IMR-90 (cell line): ENCODE data around the gene RUNX1. TPM values are rescaled to one million over a fixed set of nuclear protein-coding genes. Genes with fewer than 3 reads are reported as not detected.

Experiments used
- ATAC-seq: fragments of 200-7000 bp; cut with Tn5 transposase; 2 replicates; pipeline ENCODE4 v1.9.1; 2020; ENCODE audit warnings: low read depth, mild to moderate bottlenecking, moderate library complexity
- BruUV-seq: library from RNA; stranded (reverse); fragments of 400-500 nt; replicated peaks from 2 replicates; lab custom pipeline; 2021; lab: Mats Ljungman, UMichigan
- CTCF ChIA-PET: fragments of 300-600 bp; formaldehyde crosslinking; extraction: SDS; loops from one replicate; lab custom pipeline; 2021; ENCODE audit warnings: antibody characterized with exemption; lab: Yijun Ruan, JAX
- POLR2A ChIA-PET: fragments of 300-600 bp; sonication (Branson Sonifier 250); formaldehyde crosslinking; loops from one replicate; lab custom pipeline; 2022; ENCODE audit warnings: antibody characterized with exemption; ENCODE audit not compliant: unreplicated experiment; lab: Charles Lee
- DNase-seq: peaks from one replicate; pipeline ENCODE4 v3.0.0; 2013
- H2AFZ ChIP-seq: replicated peaks from 2 replicates; pipeline ENCODE3; 2013; ENCODE audit warnings: low read length, mild to moderate bottlenecking; ENCODE audit not compliant: poor library complexity
- H2AK5ac ChIP-seq: 2 replicates; pipeline ENCODE4 v1.6.1; 2013; ENCODE audit warnings: low read depth, low read length, inconsistent platforms
- H2AK9ac ChIP-seq: replicated peaks from 2 replicates; pipeline ENCODE3; 2013; ENCODE audit warnings: mild to moderate bottlenecking, low read depth, low read length, moderate library complexity; ENCODE audit not compliant: poor library complexity
- H2BK120ac ChIP-seq: 2 replicates; pipeline ENCODE4 v1.6.1; 2013; ENCODE audit warnings: low read depth, low read length, inconsistent platforms
- H2BK15ac ChIP-seq: 3 replicates; pipeline ENCODE4 v1.6.1; 2013; ENCODE audit warnings: low read depth, low read length, inconsistent platforms
- H2BK20ac ChIP-seq: 2 replicates; pipeline ENCODE4 v1.6.1; 2013; ENCODE audit warnings: low read depth, mild to moderate bottlenecking, inconsistent platforms, low read length, moderate library complexity
- H2BK5ac ChIP-seq: 2 replicates; pipeline ENCODE4 v1.6.1; 2013; ENCODE audit warnings: mild to moderate bottlenecking, low read depth, low read length, inconsistent platforms; ENCODE audit not compliant: poor library complexity, severe bottlenecking
- H3K14ac ChIP-seq: replicated peaks from 2 replicates; pipeline ENCODE4 v1.6.1; 2013; ENCODE audit warnings: low read depth, low read length, inconsistent platforms
- H3K18ac ChIP-seq: 2 replicates; pipeline ENCODE4 v1.6.1; 2013; ENCODE audit warnings: low read depth, low read length, control low read depth
- H3K23ac ChIP-seq: 2 replicates; pipeline ENCODE4 v1.6.1; 2013; ENCODE audit warnings: low read depth, low read length, inconsistent platforms
- H3K27ac ChIP-seq: 2 replicates; pipeline ENCODE4 v1.5.1; 2013; ENCODE audit warnings: mild to moderate bottlenecking, control low read depth, low read length; ENCODE audit not compliant: insufficient read depth
- H3K27me3 ChIP-seq: 2 replicates; pipeline ENCODE4 v1.6.1; 2013; ENCODE audit warnings: low read length; ENCODE audit not compliant: control insufficient read depth, insufficient read depth
- H3K36me3 ChIP-seq: 2 replicates; pipeline ENCODE4 v1.6.1; 2013; ENCODE audit warnings: low read length, mixed read lengths; ENCODE audit not compliant: control insufficient read depth, insufficient read depth
- H3K4ac ChIP-seq: 2 replicates; pipeline ENCODE4 v1.6.1; 2013; ENCODE audit warnings: low read depth, low read length, inconsistent platforms
- H3K4me1 ChIP-seq: 2 replicates; pipeline ENCODE4 v1.6.1; 2013; ENCODE audit warnings: low read length, mixed read lengths; ENCODE audit not compliant: control insufficient read depth, insufficient read depth
- H3K4me2 ChIP-seq: 2 replicates; pipeline ENCODE4 v1.6.1; 2013; ENCODE audit warnings: low read depth, mild to moderate bottlenecking, control low read depth, low read length, moderate library complexity
- H3K4me3 ChIP-seq: 2 replicates; pipeline ENCODE4 v1.5.1; 2013; ENCODE audit warnings: low read depth, mild to moderate bottlenecking, control low read depth, low read length, moderate library complexity; ENCODE audit not compliant: insufficient read depth
- H3K56ac ChIP-seq: 2 replicates; pipeline ENCODE4 v1.6.1; 2013; ENCODE audit warnings: low read length, inconsistent platforms; ENCODE audit not compliant: insufficient read depth; ENCODE audit errors: extremely low read depth
- H3K79me1 ChIP-seq, 2 experiments: 2 replicates each; pipeline ENCODE4 v1.6.1; 2013; ENCODE audit warnings: low read length in 2 of 2, inconsistent platforms in 1 of 2, low read depth in 1 of 2
- H3K9ac ChIP-seq: 2 replicates; pipeline ENCODE4 v1.6.1; 2013; ENCODE audit warnings: low read depth, low read length, control low read depth
- H3K9me1 ChIP-seq: 2 replicates; pipeline ENCODE4 v1.6.1; 2013; ENCODE audit warnings: low read length, inconsistent platforms; ENCODE audit not compliant: insufficient read depth
- H3K9me3 ChIP-seq: 2 replicates; pipeline ENCODE4 v1.6.1; 2013; ENCODE audit warnings: low read length; ENCODE audit not compliant: control insufficient read depth, insufficient read depth
- H4K20me1 ChIP-seq: 2 replicates; pipeline ENCODE4 v1.6.1; 2013; ENCODE audit warnings: low read length, inconsistent platforms; ENCODE audit not compliant: insufficient read depth
- H4K5ac ChIP-seq: 2 replicates; pipeline ENCODE4 v1.6.1; 2013; ENCODE audit warnings: mild to moderate bottlenecking, low read depth, low read length, control low read depth
- H4K8ac ChIP-seq, 2 experiments: 2 replicates each; pipeline ENCODE4 v1.6.1; 2013; ENCODE audit warnings: low read depth in 2 of 2, low read length in 2 of 2, control low read depth in 1 of 2, inconsistent platforms in 1 of 2
- H4K91ac ChIP-seq: 2 replicates; pipeline ENCODE4 v1.6.1; 2013; ENCODE audit warnings: low read depth, low read length, inconsistent platforms; ENCODE audit not compliant: insufficient read depth
- BHLHE40 ChIP-seq: fragments of 150-350 bp; IDR thresholded peaks from 2 replicates; pipeline ENCODE4 v1.6.1; 2016; ENCODE audit warnings: mild to moderate bottlenecking, low read depth, low read length
- RCOR1 ChIP-seq: IDR thresholded peaks from 2 replicates; pipeline ENCODE4 v1.6.1; 2012; ENCODE audit warnings: mild to moderate bottlenecking, low read length, improper control_type of control experiment; ENCODE audit not compliant: insufficient replicate concordance
- WGBS, 2 experiments: methylation state at CpG; one replicate each; pipeline versions ENCODE4 v1.1.5 to v1.1.7; 2013; ENCODE audit warnings: missing lambda C conversion rate in 2 of 2; ENCODE audit not compliant: insufficient read length in 1 of 2; ENCODE audit errors: extremely low coverage in 2 of 2; 5-methylcytosine and 5-hydroxymethylcytosine counted together
- dilution Hi-C: fragments of 300-500 bp; cut with HindIII; formaldehyde crosslinking; loops from one replicate; pipeline ENCODE4 v1.14.3; 2018; ENCODE audit warnings: low sequenced_read_pairs; ENCODE audit not compliant: unreplicated experiment
- in situ Hi-C: fragments of 300-500 bp; cut with MboI; formaldehyde crosslinking; loops from 3 replicates; pipeline ENCODE4 v1.14.3; 2019; ENCODE audit warnings: low sequenced_read_pairs, inconsistent platforms, mixed read lengths
- intact Hi-C: fragments of 100-400 bp; cut with micrococcal nuclease; formaldehyde crosslinking; loops from 2 replicates; pipeline ENCODE4 v1.10.0; 2022
- polyA plus RNA-seq, 3 experiments: library from polyadenylated mRNA; depleted of rRNA; stranded (reverse); fragments of >200 nt; gene quantifications; 2 replicates each; pipeline ENCODE4 v1.2.3, GENCODE V29; 2012; ENCODE audit warnings: low replicate concordance in 1 of 3
- total RNA-seq: library from RNA; depleted of rRNA; stranded (reverse); fragments of >200 nt; gene quantifications from 2 replicates; pipeline ENCODE4 v1.2.3, GENCODE V29; 2012

Gene RUNX1
- total and polyA plus RNA-seq, 2 of the 4 experiments (the other 2 are of a cell fraction): 34.5 to 56.5 TPM

- Histone ChIP-seq H3K79me1 (peaks cover 0 to 36% of the 10 kb centered on the region in 2 experiments; a peak in 2 of 4 replicates), H2BK120ac (peak overlapping the region; percentile 95), H4K20me1 (no peaks in the 10 kb centered on the region), H3K4me3 (peak overlapping the region; percentile 13; the same call in 1 of the 2 replicates), H3K36me3 (no peaks in the 10 kb centered on the region), H3K23ac (peak overlapping the region; percentile 90), H3K14ac (peak overlapping the region; percentile 78), H2AK5ac (peak overlapping the region; percentile 83), H4K5ac (peak overlapping the region; percentile 38; the same call in 1 of the 2 replicates), H3K27me3 (no peaks in the 10 kb centered on the region), H3K56ac (peak overlapping the region; percentile 80), H3K18ac (peak overlapping the region; percentile 19), H4K91ac (peak overlapping the region; percentile 80), H2AK9ac (peak overlapping the region; percentile 13), H3K9me3 (no peaks in the 10 kb centered on the region), H3K27ac (peak overlapping the region; percentile 96), H2AFZ (peak overlapping the region; percentile 59), H3K4ac (peak overlapping the region; percentile 85), H3K9me1 (peaks cover 16% of the 10 kb centered on the region), H4K8ac (peak overlapping the region; percentile 32 to 83; a peak in 3 of 4 replicates), H3K4me2 (peak overlapping the region; percentile 71), H2BK15ac (peak overlapping the region; percentile 21; the same call in 2 of the 3 replicates), H2BK20ac (peak overlapping the region; percentile 87), H3K9ac (peak overlapping the region; percentile 5), H3K4me1 (peaks cover 26% of the 10 kb centered on the region), H2BK5ac (peak overlapping the region; percentile 93)
- no TSS peak for BruUV-seq
- DNase-seq (no peak), ATAC-seq (no peak)
- dilution Hi-C loops (no loop called here), in situ Hi-C loops (loop anchor here (10.0 kb wide), 1 partner anchor 133 kb away; no protein-coding TSS in a partner anchor), intact Hi-C loops (loop anchor here (10.0 kb wide), 3 partner anchors 303 to 567 kb away; no protein-coding TSS in a partner anchor)
- no peak for TF ChIP-seq RCOR1
- no peak for TF ChIP-seq BHLHE40
- POLR2A ChIA-PET: no interaction called here
- CTCF ChIA-PET: interaction anchor here (0.6 to 0.9 kb wide), 2 partner anchors 66 to 81 kb away, joined by 3 to 4 read pairs; no protein-coding TSS in a partner anchor
- WGBS, 2 experiments: 100% methylated on average over 1 of the region's 6 CpGs; no CpG with 5 or more reads in 1 of the 2 experiments
Observed at GRCh38 chr21:35048183-35048601, 910 bp downstream of the RUNX1 start.
